ENCODE measurements around the gene ELOVL5. TPM values are rescaled to one million over a fixed set of nuclear protein-coding genes. Genes with fewer than 3 reads are reported as not detected.
"Not testable (repeated sequence)": the region's sequence is repeated elsewhere in the genome, so short reads cannot be mapped to it uniquely, and the experiment has no call there.

Gene ELOVL5
- total and polyA plus RNA-seq, 2 experiments from 2014 or later, result 83.3 to 180 TPM

- Mint-ChIP-seq H3K27me3 (ENCODE audit: insufficient read depth, low read depth, poor library complexity) (peaks cover 21% of the 10 kb centered on the region), H3K9me3 (no peaks in the 10 kb centered on the region; the same call in 1 of the 3 replicates), H3K27ac (peak overlapping the region; percentile 92), H3K4me1 (peaks cover 35% of the 10 kb centered on the region), H3K36me3 (ENCODE audit: low read depth) (peaks cover 11% of the 10 kb centered on the region), H3K4me3 (peak overlapping the region; percentile 97)
- H2AFZ ChIP-seq, result no peak overlapping the region
- peaks cover 60% of the 10 kb centered on the region for H3K79me2 ChIP-seq (replicated peaks; ENCODE audit: insufficient read depth)
- peaks cover 10% of the 10 kb centered on the region; the same call in 1 of the 2 replicates for H3K27me3 ChIP-seq (ENCODE audit: insufficient read depth)
- no peaks in the 10 kb centered on the region for H3K9me2 ChIP-seq (ENCODE audit: insufficient read depth)
- H3K4me2 ChIP-seq, result peak overlapping the region; percentile 93
- peak overlapping the region; percentile 85; the same call in 1 of the 2 replicates for H3K27ac ChIP-seq (ENCODE audit: low read depth)
- TF ChIP-seq EZH2 (IDR thresholded peaks at IDR 0.05; ENCODE audit: low read depth, unreplicated experiment) (no peak), ZNF114 (CRISPR knock-in tag; IDR thresholded peaks at IDR 0.05) (no peak), CREB1 (CRISPR knock-in tag; IDR thresholded peaks at IDR 0.05; ENCODE audit: low read depth) (no peak), JUNB (IDR thresholded peaks at IDR 0.05; ENCODE audit: unreplicated experiment) (no peak), POLR2AphosphoS5 (IDR thresholded peaks at IDR 0.05; ENCODE audit: low read depth) (no peak), ZNF462 (CRISPR knock-in tag; IDR thresholded peaks at IDR 0.05) (no peak), ETS1 (IDR thresholded peaks at IDR 0.05) (no peak), NANOG (IDR thresholded peaks at IDR 0.05; ENCODE audit: borderline replicate concordance) (no peak)
- ATAC-seq (no peak), DNase-seq (ENCODE audit: low spot score) (peak; percentile 42)
- peaks cover 50% of the 10 kb centered on the region for H4K20me1 ChIP-seq (replicated peaks; ENCODE audit: insufficient read depth)
- H3K4me1 ChIP-seq (ENCODE audit: insufficient read depth), result peaks cover 23% of the 10 kb centered on the region
- H3F3A ChIP-seq (replicated peaks; ENCODE audit: low read depth), result no peaks in the 10 kb centered on the region
- peaks cover 4% of the 10 kb centered on the region; the same call in 1 of the 2 replicates for H3K36me3 ChIP-seq (ENCODE audit: insufficient read depth)
- peak overlapping the region; percentile 95 for H3K4me3 ChIP-seq
Observed at GRCh38 chr6:53347250-53347920, 1.4 kb downstream of the ELOVL5 start.

GRCh38 chr6:53346049-53346448, 2.7 kb downstream of the ELOVL5 start:
- Histone ChIP-seq H3K27me3 (ENCODE audit: insufficient read depth) (peaks cover 10% of the 10 kb centered on the region; the same call in 1 of the 2 replicates), H3K4me1 (ENCODE audit: insufficient read depth) (peaks cover 23% of the 10 kb centered on the region), H3K79me2 (replicated peaks; ENCODE audit: insufficient read depth) (peaks cover 73% of the 10 kb centered on the region), H3K4me3 (peak overlapping the region; percentile 95; the same call in 1 of the 2 replicates), H4K20me1 (replicated peaks; ENCODE audit: insufficient read depth) (peaks cover 62% of the 10 kb centered on the region)
- not testable (repeated sequence) for DNase-seq (ENCODE audit: low spot score); H3K27ac ChIP-seq (ENCODE audit: low read depth); H3K27ac Mint-ChIP-seq; H3K9me3 Mint-ChIP-seq; ATAC-seq; H3K36me3 ChIP-seq (ENCODE audit: insufficient read depth); H3K4me2 ChIP-seq; H2AFZ ChIP-seq; H3F3A ChIP-seq (replicated peaks; ENCODE audit: low read depth); H3K9me2 ChIP-seq (ENCODE audit: insufficient read depth)
- Mint-ChIP-seq H3K27me3 (ENCODE audit: insufficient read depth, low read depth, poor library complexity) (peaks cover 21% of the 10 kb centered on the region), H3K36me3 (ENCODE audit: low read depth) (peaks cover 11% of the 10 kb centered on the region), H3K4me3 (peak overlapping the region; percentile 97), H3K4me1 (peaks cover 42% of the 10 kb centered on the region)

Measured in GM23338 (cell line).